ENCODE results near the gene MAPK8IP3.
A peak's percentile ranks its signal among the peaks of the same experiment; 100 is the strongest.
"Not testable (repeated sequence)": the region's sequence is repeated elsewhere in the genome, so short reads cannot be mapped to it uniquely, and the experiment has no call there.

MAPK8IP3 gene

DNA sequence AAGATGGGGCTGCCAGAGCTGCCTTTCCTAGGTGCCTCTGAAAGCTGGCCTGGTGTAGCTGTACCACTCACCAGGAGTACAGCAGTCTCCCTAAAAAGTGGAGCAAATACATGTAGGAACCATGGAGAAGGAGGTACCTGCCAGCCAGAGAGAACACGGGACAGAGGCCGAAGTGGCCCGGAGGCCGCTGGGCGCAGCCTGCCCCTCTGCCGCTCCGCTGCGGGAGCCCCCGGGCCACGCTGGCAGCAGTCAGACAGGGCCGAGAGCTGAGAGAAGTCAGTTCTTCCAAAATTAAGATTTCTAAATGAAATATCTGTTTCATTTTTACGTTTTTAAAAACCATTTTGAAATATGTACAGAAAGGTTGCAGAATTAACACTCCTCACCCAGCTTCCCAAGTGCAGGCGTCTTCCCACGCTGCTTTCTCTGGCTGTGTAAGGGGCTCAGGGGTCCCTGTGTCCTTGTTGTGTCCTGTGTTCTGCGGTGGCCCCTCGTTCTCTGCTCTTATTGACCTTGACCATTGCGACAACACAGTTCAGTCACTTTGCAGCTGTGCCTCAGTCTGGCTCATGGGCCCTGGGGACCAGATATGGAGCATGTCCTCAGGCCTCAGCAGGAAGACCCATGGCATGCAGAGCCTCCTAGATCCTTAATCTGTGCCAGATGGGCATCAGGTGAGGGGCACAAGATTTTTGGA, 5.0 kb downstream of the MAPK8IP3 start:
- no peak for DNase-seq

GRCh38 chr16:1712791-1713261, 6.8 kb downstream of the MAPK8IP3 start:
- no peak for DNase-seq

DNA sequence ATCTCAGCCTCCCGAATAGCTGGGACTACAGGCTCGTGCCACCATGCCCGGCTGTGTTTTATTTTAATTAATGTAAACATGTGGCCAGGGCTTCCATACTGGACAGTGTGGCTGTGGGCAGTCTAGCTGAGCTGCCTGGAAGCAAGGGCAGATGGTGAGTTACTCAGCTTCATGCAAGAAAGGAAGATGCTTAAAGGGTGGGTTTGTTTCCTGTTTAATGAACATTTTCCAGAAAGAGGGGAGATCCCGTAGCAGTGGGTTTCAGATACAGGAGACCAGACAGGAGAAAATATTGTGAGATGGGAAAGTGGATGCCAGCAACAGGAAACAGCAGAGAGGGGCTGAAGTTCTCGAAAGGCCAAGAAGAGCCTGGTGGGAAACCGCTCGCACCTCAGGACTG, 7.3 kb downstream of the MAPK8IP3 start:
- no peak for DNase-seq

DNA sequence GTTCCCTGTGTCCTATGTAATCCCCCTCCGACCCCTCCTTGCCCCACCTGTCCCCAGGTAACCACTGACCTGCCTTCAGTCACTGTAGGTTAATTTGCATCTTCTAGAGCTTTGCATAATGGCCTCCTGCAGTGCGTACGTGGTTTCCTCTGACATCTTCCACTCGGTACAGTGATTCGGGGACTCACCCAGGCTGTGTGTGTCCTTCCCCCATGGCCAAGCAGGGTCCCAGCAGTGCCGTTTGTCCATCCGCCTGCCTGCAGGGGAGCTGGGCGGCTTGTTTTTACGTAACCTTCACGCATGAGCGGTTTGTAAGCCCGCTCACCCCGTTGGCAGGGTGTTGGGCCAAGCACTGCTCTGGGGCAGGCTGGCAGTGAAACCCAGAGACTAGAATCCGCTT, 7.9 kb downstream of the MAPK8IP3 start:
- DNase-seq, result no peak

DNA sequence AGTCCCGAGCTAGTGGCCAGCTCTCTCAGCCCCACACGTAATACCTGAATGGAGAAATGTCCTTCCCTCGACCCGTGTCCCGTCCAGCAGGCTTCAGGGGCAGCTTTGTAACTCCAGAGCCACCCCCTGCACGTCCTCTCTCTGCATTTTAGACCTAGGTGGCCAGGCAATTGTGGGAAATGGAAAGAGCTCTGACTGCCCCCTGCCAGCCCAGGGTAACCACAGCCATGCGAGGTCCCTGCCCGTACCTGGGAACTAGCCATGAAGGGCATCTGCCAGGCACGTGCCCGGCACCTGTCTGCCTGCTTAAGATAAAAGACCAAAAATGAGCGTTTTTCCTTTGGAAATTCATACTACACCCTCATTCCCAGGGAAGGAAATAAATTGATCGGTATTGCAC, 9.2 kb downstream of the MAPK8IP3 start:
- no peak for DNase-seq

- DNase-seq, result not testable (repeated sequence)
These were observed 12.2 kb downstream of the MAPK8IP3 start for GRCh38 chr16:1718236-1718635.

- DNase-seq, result not testable (repeated sequence)
These were observed 13.7 kb downstream of the MAPK8IP3 start for GRCh38 chr16:1719559-1720229.

DNA sequence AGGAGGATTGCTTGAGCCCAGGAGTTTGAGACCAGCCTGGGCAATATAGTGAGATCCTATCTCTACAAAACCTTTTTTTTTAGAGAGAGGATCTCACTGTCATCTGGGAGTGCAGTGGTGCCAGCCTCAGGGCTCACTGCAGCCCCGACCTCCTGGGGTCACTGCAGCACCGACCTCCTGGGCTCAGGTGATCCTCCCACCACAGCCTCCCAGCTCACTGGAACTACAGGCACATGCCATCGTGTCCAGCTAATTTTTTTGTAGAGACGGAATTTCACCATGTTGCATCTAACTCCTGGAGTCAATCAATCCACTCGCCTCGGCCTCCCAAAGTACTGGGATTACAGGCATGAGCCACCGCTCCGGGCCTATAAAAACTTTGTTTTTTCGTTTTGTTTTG, 15.4 kb downstream of the MAPK8IP3 start:
- DNase-seq, result no peak

- peak; percentile 49 for DNase-seq
These were observed 17.6 kb downstream of the MAPK8IP3 start for GRCh38 chr16:1723450-1724147.

GRCh38 chr16:1724491-1724890, 18.5 kb downstream of the MAPK8IP3 start:
- DNase-seq, result no peak

DNA sequence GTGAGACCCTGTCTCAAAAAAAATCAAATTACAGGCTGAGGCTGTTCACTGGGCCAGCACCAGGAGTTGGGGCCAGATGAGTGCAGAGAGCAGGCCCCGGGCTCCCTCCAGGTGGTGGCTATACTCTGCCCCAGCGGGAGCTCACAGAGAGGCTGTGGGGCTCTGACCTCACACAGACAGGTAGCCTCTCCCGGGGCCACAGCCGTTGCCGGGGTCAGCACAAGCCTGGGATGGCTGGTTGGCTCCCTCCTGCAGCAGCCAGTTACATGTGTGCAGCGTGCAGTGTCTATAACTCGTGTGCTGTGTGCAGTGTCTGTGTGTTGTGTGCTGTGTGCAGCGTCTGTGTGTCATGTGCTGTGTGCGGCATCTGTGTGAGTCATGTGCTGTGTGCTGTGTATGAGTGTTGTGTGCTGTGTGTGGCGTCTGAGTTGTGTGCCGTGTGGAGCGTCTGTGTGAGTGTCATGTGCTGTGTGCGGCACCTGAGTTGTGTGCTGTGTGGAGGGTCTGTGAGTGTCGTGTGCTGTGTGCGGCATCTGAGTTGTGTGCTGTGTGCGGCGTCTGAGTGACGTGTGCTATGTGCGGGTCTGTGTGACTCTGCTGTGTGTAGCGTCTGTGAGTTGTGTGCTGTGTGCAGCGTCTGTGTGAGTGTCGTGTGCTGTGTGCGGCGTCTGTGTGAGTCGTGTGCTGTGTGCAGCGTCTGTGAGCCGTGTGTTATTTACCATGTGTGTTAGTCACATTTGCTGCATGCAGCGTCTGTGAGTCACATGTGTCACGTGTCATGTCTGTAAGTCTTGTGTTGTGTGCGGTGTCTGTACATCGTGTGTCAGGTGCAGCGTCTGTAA, 20.9 kb downstream of the MAPK8IP3 start:
- DNase-seq, result no peak

DNA sequence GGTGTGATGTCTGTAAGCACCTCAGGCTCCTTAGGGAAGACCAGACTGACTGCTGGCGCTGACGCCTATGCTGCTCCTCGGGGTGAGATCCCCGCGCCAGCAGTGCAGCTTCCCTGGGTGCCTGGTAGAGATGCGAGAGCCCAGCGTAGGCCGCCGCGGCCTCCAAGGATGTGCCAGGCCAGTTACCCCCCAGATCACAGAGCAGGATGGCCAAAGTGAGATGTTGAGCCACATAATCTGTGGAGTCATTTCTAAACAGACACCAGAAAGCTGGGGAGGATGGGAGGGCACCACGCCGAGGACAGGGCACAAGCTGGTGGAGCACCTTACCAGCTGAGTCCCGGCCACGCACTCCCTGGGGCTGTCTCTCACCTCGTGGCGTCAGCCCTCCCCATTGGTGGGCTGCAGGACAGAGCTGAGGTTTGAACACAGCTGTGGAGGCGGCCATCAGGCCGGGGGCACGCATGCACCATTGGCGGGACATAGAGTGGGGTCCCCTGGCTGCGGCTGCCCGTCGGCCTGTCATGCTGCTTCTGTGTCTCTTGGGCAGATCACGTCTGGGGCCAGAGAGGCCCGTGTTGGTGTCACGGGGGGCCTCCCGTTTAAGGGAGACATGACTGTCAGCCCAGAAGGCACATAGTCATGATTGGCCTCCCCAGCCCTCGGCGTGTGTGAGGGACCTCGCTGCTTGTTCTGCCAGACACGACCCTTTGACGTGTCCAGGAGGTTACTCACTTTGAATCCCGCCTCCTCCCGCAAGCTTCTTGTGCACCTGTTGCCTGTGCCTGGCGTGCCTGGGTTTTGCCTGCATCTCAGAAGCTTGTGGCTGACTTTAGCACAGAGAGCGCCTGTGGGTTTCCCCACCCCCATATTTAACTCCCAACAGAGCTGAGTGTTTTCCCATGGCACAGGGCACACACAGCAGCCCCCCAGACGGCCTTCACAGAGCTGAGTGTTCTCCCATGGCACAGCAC, 21.9 kb downstream of the MAPK8IP3 start:
- no peak for DNase-seq

GRCh38 chr16:1729026-1729425, 23.0 kb downstream of the MAPK8IP3 start:
- DNase-seq, result no peak

- no peak for DNase-seq
These were observed 23.4 kb downstream of the MAPK8IP3 start for GRCh38 chr16:1729445-1729844.

DNA sequence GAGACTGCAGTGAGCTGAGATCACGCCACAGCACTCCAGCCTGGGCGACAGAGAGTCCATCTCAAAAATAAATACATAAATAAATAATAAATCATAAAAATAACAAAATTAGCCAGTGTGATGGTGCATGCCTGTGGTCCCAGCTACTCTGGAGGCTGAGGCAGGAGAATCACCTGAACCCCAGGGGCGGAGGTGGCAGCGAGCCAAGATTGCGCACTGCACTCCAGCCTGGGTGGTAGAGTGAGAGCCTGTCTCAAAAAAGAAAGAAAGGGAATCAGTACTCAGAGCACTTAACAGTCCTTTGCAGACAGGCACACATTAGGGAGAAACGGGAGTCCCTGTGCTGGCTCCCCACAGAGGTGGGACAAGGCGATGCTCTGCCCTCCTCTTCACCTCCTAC, 25.1 kb downstream of the MAPK8IP3 start:
- no peak for DNase-seq

DNA sequence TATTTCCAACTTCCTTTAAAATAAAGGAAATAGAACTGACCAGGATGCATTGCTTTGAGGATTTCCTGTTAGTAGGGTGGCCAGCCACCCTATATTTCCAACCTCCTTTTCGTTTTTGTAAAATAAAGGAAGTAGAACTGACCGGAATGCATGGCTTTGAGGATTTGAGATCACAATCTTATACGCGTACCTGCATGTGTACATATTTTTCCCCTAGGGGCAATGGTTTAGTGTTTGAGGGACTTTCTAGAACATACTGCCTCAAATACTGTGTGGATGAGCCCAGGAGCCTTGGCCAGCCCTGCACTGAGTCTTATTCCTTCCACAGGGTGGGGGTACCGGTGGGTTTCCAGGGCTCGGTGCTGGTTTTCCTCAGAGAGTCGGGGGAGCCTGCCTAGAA, 25.6 kb downstream of the MAPK8IP3 start:
- no peak for DNase-seq

GRCh38 chr16:1732071-1732470, 26.1 kb downstream of the MAPK8IP3 start:
- DNase-seq, result no peak

- DNase-seq, result not testable (repeated sequence)
These were observed 26.6 kb downstream of the MAPK8IP3 start for GRCh38 chr16:1732551-1732987.

GRCh38 chr16:1734123-1734522, 28.1 kb downstream of the MAPK8IP3 start:
- DNase-seq, result no peak

- DNase-seq, result no peak
These were observed 28.8 kb downstream of the MAPK8IP3 start for GRCh38 chr16:1734816-1735215.

GRCh38 chr16:1740234-1740633, 34.2 kb downstream of the MAPK8IP3 start:
- DNase-seq, result no peak

Data from activated CD4-positive, alpha-beta T cell treated with anti-CD3 and anti-CD28 coated beads, Interleukin-2, Interleukin-6, amounts not matched to agents 100 ng/mL and 50 ng/mL, durations not matched to agents 16 hours and 8 hours (primary cell).